ENCODE measurements around the gene CGB7.
A peak's percentile ranks its signal among the peaks of the same experiment; 100 is the strongest.
"Not testable (repeated sequence)": the region's sequence is repeated elsewhere in the genome, so short reads cannot be mapped to it uniquely, and the experiment has no call there.

CGB7 gene

GRCh38 chr19:49073514-49074378 lies 16.2 kb upstream of the CGB7 start:
- no peak for DNase-seq (ENCODE audit: low spot score)

DNA sequence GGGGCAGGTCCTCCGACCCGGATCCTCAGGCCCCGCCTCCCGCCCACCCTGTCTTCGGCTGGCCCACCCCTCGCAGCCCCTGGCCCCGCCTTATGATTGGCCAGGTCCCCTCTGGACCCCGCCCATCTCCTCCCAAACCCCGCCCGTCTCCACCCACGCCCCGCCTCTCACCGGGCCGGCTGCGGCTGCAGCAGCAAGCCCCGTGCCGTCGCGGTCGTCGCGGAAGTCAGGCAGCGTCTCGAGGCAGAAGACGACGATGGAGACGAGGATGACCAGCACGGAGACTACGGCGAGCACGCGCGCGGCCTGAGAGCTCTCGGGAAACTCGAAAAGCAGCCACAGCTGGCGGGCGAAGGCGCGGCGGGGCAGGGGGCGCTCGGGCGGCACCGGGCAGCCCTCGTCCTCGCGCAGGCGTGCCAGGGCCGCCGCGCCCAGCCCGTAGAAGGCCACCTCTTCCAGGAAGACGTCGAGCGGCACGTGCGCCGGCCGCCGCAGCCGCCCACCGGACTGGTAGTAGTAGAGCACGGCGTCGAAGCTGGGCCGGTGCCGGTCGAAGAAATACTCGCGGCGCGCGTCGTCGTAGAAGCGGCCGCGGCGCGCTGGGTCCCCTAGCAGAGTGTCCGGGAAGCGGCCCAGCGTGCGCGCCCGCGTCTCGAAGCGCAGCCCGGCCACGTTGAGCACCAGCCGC lies 14.5 kb upstream of the CGB7 start:
- no peak for DNase-seq (ENCODE audit: low spot score)

DNA sequence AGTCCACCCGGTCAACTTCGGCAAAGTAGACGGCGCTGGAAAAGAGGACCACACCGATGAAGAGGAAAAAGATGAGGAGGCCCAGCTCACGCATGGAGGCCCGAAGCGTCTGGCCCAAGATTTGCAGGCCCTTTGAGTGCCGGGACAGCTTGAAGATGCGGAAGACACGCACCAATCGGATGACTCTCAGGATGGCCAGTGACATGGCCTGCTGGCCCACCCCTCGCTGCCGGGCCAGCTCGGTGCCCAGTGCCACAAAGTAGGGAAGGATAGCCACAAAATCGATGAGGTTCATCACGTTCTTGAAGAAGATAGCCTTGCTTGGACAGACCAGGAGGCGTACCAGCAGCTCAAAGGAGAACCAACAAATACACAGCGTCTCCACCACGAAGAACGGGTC lies 12.9 kb upstream of the CGB7 start:
- DNase-seq (ENCODE audit: low spot score), result no peak

GRCh38 chr19:49069026-49069425 lies 11.5 kb upstream of the CGB7 start:
- no peak for DNase-seq (ENCODE audit: low spot score)

DNA sequence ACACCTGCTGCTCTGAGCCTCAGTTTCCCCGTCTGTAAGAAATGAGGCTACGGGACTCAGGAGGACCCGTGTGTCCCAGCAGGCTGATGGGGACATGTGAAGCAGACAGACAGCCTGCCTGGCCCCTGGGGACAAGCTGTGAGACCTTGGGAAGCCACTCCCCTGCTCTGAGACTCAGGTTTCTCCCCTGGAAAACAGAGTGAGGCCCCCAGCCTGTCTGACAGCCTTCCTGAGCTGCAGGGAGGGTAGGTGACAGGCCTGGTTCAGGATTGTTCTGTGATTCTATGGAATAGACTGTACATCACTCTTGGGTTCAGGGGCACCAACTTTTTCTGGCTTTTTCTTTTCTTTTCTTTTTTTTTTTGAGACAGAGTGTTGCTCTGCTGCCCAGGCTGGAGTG lies 10.0 kb upstream of the CGB7 start:
- no peak for DNase-seq (ENCODE audit: low spot score)

- no peak for DNase-seq (ENCODE audit: low spot score)
These were observed 8.5 kb upstream of the CGB7 start for GRCh38 chr19:49065905-49066512.

DNA sequence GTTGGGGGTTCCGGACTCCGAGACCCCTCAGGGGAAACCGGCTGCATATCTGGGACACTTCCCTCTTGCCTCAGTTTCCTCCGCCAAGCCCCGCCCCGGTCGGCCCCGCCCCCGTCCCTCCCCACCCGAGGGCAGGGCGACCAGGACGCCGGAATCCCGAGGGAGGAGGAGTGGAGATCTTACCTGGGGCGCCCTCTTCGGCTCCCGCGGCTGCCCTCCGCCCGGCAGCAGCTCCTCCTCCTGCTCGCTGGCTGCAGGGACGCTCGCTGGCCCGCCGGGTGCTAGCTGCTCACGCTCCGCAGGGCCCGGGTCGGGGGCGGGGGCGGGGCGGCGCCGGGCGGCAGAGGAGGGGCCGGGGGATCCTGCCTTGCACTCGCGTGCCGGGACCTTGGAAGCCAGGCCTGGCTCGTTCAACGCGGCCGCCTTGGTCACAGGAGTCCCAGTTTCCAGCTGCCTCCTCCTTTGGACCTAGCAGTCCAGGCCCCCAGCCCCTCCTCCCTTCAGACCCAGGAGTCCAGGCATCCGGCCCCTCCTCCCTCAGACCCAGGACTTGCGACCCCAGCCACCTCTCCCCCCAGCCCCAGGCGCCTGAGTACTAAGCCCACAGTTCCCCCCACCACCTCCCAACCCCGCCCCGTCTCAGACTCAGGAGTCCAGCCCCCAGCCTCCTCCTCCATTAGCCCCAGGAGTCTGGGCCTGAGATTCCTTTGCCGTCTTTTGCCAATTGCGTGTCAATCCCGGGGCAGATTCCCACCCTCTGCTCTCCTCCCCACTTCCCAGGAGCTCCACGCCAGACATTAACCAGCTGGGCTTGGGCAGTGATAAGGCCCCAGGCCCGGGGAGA lies 7.4 kb upstream of the CGB7 start, which contains the start of gene NTF4:
TSS of gene NTF4 (minus strand) at position 51 of the 844 bp plus-strand sequence. CDS start 2,821 bp downstream, outside the sequence.
- DNase-seq (ENCODE audit: low spot score), result no peak

GRCh38 chr19:49064029-49064629 lies 6.6 kb upstream of the CGB7 start:
- no peak for DNase-seq (ENCODE audit: low spot score)

DNA sequence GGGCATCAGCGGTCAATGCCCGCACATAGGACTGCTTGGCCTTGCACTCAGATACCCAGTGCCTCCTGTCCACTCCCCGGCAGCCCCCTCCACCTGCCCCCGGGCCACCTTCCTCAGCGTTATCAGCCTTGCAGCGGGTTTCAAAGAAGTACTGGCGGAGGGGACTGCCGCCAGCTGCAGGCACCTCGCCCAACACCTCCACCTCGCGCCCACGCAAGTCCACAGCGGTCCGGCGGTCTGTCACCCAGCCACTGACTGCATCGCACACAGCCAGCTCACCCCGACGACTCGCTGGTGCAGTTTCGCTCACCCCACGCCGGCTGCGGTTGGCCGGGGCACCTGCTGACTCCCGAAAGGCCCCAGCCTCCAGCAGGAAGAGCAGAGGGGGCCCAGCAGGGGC lies 3.9 kb upstream of the CGB7 start:
- DNase-seq (ENCODE audit: low spot score), result no peak

- no peak for DNase-seq (ENCODE audit: low spot score)
These were observed 3.5 kb upstream of the CGB7 start for GRCh38 chr19:49061000-49061399.

DNA sequence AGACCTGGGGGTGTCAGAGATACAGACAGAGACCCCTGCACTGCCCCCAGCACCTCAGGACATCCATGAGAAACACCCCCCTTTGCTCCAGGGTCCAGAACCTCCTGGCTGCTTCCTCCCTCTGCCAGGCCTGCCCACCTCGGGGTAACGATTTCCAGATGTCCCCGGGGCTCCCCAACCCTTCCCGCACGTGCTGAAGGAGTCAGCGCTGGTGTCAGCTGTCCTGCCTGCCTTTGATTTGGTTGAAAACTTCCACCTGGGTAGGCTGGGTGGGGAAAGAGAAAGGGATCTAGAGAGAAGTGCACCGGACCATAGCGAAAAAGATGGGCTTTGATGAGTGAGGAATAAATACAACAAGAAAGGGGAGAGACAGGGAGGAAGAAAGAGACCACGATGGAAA lies 1.5 kb upstream of the CGB7 start:
- no peak for DNase-seq (ENCODE audit: low spot score)

- DNase-seq (ENCODE audit: low spot score), result no peak
These were observed 1.0 kb upstream of the CGB7 start for GRCh38 chr19:49058562-49058961.

GRCh38 chr19:49056902-49057596 lies 500 bp downstream of the CGB7 start:
- not testable (repeated sequence) for DNase-seq (ENCODE audit: low spot score)

- peak; percentile 10 for DNase-seq (ENCODE audit: low spot score)
These were observed 1.2 kb downstream of the CGB7 start for GRCh38 chr19:49056101-49056901.

GRCh38 chr19:49050376-49051033 lies 7.0 kb downstream of the CGB7 start:
- DNase-seq (ENCODE audit: low spot score), result not testable (repeated sequence)

DNA sequence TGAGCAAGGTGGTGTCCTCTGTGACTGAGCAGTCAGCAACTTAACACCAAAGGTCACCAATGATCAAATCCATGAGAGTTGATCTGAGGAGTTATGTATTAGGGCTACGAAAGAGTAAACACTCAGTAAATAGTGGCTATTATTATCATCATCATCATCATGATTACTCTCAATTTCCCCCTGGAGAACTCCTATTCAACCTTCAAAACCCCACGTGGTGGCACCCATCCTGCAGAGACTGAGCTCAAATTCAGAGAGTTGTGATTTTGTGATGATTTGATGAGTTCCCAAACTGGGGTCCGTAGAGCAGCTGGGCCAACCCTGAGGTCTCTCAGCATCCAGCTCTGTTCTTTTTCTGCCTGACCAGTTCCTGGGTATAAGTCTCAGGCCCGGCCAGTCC lies 7.7 kb downstream of the CGB7 start:
- not testable (repeated sequence) for DNase-seq (ENCODE audit: low spot score)

DNA sequence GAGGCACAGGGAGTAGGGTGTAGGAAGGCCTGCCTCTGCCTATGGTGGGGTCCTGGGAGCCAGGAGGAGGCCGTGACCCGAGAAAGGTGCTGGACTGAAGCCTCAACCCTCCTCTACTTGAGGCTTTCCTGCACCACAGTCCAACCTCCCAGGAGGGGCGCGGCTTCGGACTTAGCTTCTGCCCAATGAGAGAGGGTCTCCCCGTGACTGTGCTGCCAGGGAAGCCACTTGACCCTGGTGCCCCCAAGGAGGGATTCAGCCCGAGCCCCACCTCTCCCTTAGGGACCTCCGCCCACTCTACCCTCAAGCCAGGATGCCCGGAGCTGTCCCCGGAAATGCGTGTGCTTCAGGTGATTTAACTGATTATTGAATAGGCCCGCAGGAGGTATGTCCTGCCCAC lies 8.5 kb downstream of the CGB7 start, which contains the start of gene CGB8:
TSS of gene CGB8 (minus strand) at position 101 of the 400 bp plus-strand sequence. CDS start 372 bp downstream, outside the sequence.
- not testable (repeated sequence) for DNase-seq (ENCODE audit: low spot score)

DNA sequence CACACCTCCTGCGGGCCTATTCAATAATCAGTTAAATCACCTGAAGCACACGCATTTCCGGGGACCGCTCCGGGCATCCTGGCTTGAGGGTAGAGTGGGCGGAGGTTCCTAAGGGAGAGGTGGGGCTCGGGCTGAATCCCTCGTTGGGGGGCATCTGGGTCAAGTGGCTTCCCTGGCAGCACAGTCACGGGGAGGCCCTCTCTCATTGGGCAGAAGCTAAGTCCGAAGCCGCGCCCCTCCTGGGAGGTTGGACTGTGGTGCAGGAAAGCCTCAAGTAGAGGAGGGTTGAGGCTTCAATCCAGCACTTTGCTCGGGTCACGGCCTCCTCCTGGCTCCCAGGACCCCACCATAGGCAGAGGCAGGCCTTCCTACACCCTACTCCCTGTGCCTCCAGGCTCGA lies 14.0 kb downstream of the CGB7 start, which contains the start of gene CGB5:
TSS of gene CGB5 (plus strand) at position 301 of the 400 bp plus-strand sequence. CDS start 362 bp downstream, outside the sequence.
- DNase-seq (ENCODE audit: low spot score), result not testable (repeated sequence)

DNA sequence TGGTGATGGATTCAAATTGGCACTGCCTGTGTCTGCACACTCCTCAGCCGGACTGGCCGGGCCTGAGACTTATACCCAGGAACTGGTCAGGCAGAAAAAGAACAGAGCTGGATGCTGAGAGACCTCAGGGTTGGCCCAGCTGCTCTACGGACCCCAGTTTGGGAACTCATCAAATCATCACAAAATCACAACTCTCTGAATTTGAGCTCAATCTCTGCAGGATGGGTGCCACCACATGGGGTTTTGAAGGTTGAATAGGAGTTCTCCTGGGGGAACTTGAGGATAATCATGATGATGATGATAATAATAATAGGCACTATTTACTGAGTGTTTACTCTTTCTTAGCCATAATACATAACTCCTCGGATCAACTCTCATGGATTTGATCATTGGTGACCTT lies 14.9 kb downstream of the CGB7 start:
- DNase-seq (ENCODE audit: low spot score), result not testable (repeated sequence)

Measured in globus pallidus (tissue), 1 donor.